Liver (tissue), 9 donors: ENCODE measurements around the gene SPRR2E. TPM values are rescaled to one million over a fixed set of nuclear protein-coding genes. Genes with fewer than 3 reads are reported as not detected.

Experiments used
- DNase-seq: peaks from one replicate; pipeline ENCODE4 v3.0.0-alpha.2; 2017; ENCODE audit warnings: low spot score
- H3K27ac ChIP-seq, 2 donors: one replicate each; pipeline ENCODE4 v1.7.0; 2013; ENCODE audit warnings: inconsistent platforms in 2 of 2, low read length in 2 of 2, control low read depth in 1 of 2, low read depth in 1 of 2, mild to moderate bottlenecking in 1 of 2
- H3K27me3 ChIP-seq, 4 donors: one replicate each; pipeline versions ENCODE4 v1.6.1 to v1.7.0; 2013; ENCODE audit warnings: low read length in 3 of 4, inconsistent platforms in 1 of 4, mild to moderate bottlenecking in 1 of 4, moderate library complexity in 1 of 4; ENCODE audit not compliant: control insufficient read depth in 4 of 4, insufficient read depth in 4 of 4
- H3K36me3 ChIP-seq, 4 donors: one replicate each; pipeline versions ENCODE4 v1.6.1 to v1.7.0; 2013; ENCODE audit warnings: low read length in 3 of 4, mild to moderate bottlenecking in 3 of 4, low read depth in 1 of 4, moderate library complexity in 1 of 4; ENCODE audit not compliant: control insufficient read depth in 4 of 4, insufficient read depth in 3 of 4
- H3K4me1 ChIP-seq, 4 donors: one replicate each; pipeline versions ENCODE4 v1.6.1 to v1.7.0; 2013; ENCODE audit warnings: low read length in 3 of 4, mild to moderate bottlenecking in 3 of 4, moderate library complexity in 1 of 4; ENCODE audit not compliant: control insufficient read depth in 4 of 4, insufficient read depth in 4 of 4
- H3K4me3 ChIP-seq, 3 donors: one replicate each; pipeline versions ENCODE4 v1.6.1 to v1.7.0; 2013; ENCODE audit warnings: low read length in 3 of 3, control low read depth in 1 of 3, low read depth in 1 of 3, mild to moderate bottlenecking in 1 of 3
- H3K9ac ChIP-seq, 2 donors: one replicate each; pipeline ENCODE4 v1.7.0; 2013; ENCODE audit warnings: low read length in 2 of 2, mild to moderate bottlenecking in 2 of 2, moderate library complexity in 2 of 2, control low read depth in 1 of 2, low read depth in 1 of 2
- H3K9me3 ChIP-seq, 4 donors: one replicate each; pipeline versions ENCODE4 v1.6.1 to v1.7.0; 2013; ENCODE audit warnings: low read length in 3 of 4; ENCODE audit not compliant: control insufficient read depth in 4 of 4
- EGR1 ChIP-seq, 2 donors: IDR thresholded peaks; 2 replicates each; pipeline ENCODE4 v1.6.1; 2016 to 2018; ENCODE audit warnings: antibody characterized with exemption in 2 of 2, low read depth in 2 of 2
- FOXA1 ChIP-seq: IDR thresholded peaks from 2 replicates; pipeline ENCODE4 v1.6.1; 2016; ENCODE audit warnings: antibody characterized with exemption
- FOXA2 ChIP-seq: IDR thresholded peaks from 2 replicates; pipeline ENCODE4 v1.6.1; 2016; ENCODE audit warnings: antibody characterized with exemption
- HNF4A ChIP-seq, 2 donors: conservative IDR thresholded peaks; 2 replicates each; pipeline ENCODE4 v1.6.1; 2016; ENCODE audit warnings: antibody characterized with exemption in 2 of 2, mild to moderate bottlenecking in 2 of 2
- HNF4G ChIP-seq: IDR thresholded peaks from 2 replicates; pipeline ENCODE4 v1.6.1; 2016; ENCODE audit warnings: antibody characterized with exemption
- JUND ChIP-seq, 2 donors: IDR thresholded peaks; 2 replicates each; pipeline ENCODE4 v1.6.1; 2016; ENCODE audit warnings: antibody characterized with exemption in 2 of 2
- NR2F2 ChIP-seq: IDR thresholded peaks from 2 replicates; pipeline ENCODE4 v1.6.1; 2016; ENCODE audit warnings: antibody characterized with exemption
- RAD21 ChIP-seq, 2 donors: IDR thresholded peaks; 2 replicates each; pipeline ENCODE4 v1.6.1; 2016; ENCODE audit warnings: antibody characterized with exemption in 2 of 2, mild to moderate bottlenecking in 2 of 2
- RXRA ChIP-seq, 2 donors: IDR thresholded peaks; 2 replicates each; pipeline ENCODE4 v1.6.1; 2017 to 2018; ENCODE audit warnings: antibody characterized with exemption in 2 of 2, mild to moderate bottlenecking in 1 of 2
- SP1 ChIP-seq: IDR thresholded peaks from 2 replicates; pipeline ENCODE4 v1.6.1; 2018; ENCODE audit warnings: antibody characterized with exemption, mild to moderate bottlenecking
- TAF1 ChIP-seq: conservative IDR thresholded peaks from 2 replicates; pipeline ENCODE4 v1.6.1; 2016; ENCODE audit warnings: antibody characterized with exemption, mild to moderate bottlenecking
- YY1 ChIP-seq: IDR thresholded peaks from 2 replicates; pipeline ENCODE4 v1.6.1; 2016; ENCODE audit warnings: antibody characterized with exemption, mild to moderate bottlenecking
- WGBS: extraction: QIAGEN DNeasy Blood & Tissue Kit; methylation state at CpG from one replicate; pipeline ENCODE4 v1.1.7; 2013; 5-methylcytosine and 5-hydroxymethylcytosine counted together
- polyA plus RNA-seq, 2 donors: library from polyadenylated mRNA; stranded (reverse) in 1 of 2; unstranded in 1 of 2; fragments of 200-250 nt in 1 of 2; fragments of >200 nt in 1 of 2; fragmentation: Nextera tagmentation in 1 of 2; extraction: Ambion mirVana in 1 of 2; gene quantifications; one replicate each; pipeline versions ENCODE4 v1.2.1 to v1.2.3, GENCODE V29; 2013 to 2015
- total RNA-seq, 2 donors: library from RNA; depleted of rRNA; stranded (reverse); fragments of >200 nt; gene quantifications; one replicate each; pipeline ENCODE4 v1.2.3, GENCODE V29; 2014
- TF ChIP-seq, protein P1 (sequence below): IDR thresholded peaks from 2 replicates; pipeline ENCODE4 v1.6.1; 2016; ENCODE audit warnings: antibody characterized with exemption
- TF ChIP-seq, protein P2 (sequence below): IDR thresholded peaks from 2 replicates; pipeline ENCODE4 v1.6.1; 2016; ENCODE audit warnings: antibody characterized with exemption
- TF ChIP-seq, protein P3 (sequence below): IDR thresholded peaks from 2 replicates; pipeline ENCODE4 v1.6.1; 2016; ENCODE audit warnings: antibody characterized with exemption, mild to moderate bottlenecking
- TF ChIP-seq, protein P4 (sequence below): IDR thresholded peaks from 2 replicates; pipeline ENCODE4 v1.6.1; 2016; ENCODE audit warnings: antibody characterized with exemption
- TF ChIP-seq, protein P5 (sequence below): fragments of 150-350 bp; IDR thresholded peaks from 2 replicates; pipeline ENCODE4 v1.5.1; 2017; ENCODE audit warnings: improper control_type of control experiment, low read depth, low read length; ENCODE audit not compliant: missing input control
- donor health status: healthy.
- donor health status: healthy.
- donor health status: healthy.
- donor health status: healthy.
- donor health status: healthy.

SPRR2E gene
- total RNA-seq = not detected
- not detected for polyA plus RNA-seq

DNA sequence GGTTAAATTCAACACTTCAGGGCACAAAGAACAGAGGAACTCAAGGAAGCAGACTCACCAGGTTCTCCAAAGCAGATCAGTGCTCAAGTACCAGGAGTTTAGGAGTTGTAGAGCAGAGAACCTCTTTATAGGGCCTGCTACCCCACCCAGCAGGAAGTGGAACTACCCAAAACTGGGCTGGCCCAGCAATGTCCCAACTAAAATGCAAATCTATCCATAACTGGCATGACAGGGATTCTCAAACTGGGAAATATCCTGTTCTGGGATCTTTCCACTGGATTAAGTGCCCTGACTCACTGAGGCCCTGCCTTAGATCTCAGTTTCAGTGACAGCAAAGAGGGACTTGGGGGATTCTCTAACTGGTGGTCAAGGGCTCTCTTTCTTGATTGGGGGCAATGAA is at the start of gene SPRR2E:
TSS of gene SPRR2E (minus strand) at position 101 of the 400 bp plus-strand sequence. CDS start 775 bp downstream, outside the sequence.
- Histone ChIP-seq H3K9me3 (no peaks in the 10 kb centered on the region), H3K36me3 (no peaks in the 10 kb centered on the region), H3K4me1 (no peaks in the 10 kb centered on the region), H3K9ac (no peak within 1 kb of the TSS), H3K27ac (no peak within 1 kb of the TSS), H3K27me3 (no peaks in the 10 kb centered on the region), H3K4me3 (no peak within 1 kb of the TSS)
- no peak for DNase-seq
- no peak for TF ChIP-seq HNF4G
- TF ChIP-seq, protein P1, sequence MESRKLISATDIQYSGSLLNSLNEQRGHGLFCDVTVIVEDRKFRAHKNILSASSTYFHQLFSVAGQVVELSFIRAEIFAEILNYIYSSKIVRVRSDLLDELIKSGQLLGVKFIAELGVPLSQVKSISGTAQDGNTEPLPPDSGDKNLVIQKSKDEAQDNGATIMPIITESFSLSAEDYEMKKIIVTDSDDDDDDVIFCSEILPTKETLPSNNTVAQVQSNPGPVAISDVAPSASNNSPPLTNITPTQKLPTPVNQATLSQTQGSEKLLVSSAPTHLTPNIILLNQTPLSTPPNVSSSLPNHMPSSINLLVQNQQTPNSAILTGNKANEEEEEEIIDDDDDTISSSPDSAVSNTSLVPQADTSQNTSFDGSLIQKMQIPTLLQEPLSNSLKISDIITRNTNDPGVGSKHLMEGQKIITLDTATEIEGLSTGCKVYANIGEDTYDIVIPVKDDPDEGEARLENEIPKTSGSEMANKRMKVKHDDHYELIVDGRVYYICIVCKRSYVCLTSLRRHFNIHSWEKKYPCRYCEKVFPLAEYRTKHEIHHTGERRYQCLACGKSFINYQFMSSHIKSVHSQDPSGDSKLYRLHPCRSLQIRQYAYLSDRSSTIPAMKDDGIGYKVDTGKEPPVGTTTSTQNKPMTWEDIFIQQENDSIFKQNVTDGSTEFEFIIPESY = no peak
- no peak for TF ChIP-seq HNF4A (conservative IDR thresholded peaks at IDR 0.05)
- TF ChIP-seq, protein P2, sequence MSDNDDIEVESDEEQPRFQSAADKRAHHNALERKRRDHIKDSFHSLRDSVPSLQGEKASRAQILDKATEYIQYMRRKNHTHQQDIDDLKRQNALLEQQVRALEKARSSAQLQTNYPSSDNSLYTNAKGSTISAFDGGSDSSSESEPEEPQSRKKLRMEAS = no peak
- no peak for TF ChIP-seq RAD21 (IDR thresholded peaks at IDR 0.05)
- no peak for TF ChIP-seq NR2F2
- TF ChIP-seq, protein P3, sequence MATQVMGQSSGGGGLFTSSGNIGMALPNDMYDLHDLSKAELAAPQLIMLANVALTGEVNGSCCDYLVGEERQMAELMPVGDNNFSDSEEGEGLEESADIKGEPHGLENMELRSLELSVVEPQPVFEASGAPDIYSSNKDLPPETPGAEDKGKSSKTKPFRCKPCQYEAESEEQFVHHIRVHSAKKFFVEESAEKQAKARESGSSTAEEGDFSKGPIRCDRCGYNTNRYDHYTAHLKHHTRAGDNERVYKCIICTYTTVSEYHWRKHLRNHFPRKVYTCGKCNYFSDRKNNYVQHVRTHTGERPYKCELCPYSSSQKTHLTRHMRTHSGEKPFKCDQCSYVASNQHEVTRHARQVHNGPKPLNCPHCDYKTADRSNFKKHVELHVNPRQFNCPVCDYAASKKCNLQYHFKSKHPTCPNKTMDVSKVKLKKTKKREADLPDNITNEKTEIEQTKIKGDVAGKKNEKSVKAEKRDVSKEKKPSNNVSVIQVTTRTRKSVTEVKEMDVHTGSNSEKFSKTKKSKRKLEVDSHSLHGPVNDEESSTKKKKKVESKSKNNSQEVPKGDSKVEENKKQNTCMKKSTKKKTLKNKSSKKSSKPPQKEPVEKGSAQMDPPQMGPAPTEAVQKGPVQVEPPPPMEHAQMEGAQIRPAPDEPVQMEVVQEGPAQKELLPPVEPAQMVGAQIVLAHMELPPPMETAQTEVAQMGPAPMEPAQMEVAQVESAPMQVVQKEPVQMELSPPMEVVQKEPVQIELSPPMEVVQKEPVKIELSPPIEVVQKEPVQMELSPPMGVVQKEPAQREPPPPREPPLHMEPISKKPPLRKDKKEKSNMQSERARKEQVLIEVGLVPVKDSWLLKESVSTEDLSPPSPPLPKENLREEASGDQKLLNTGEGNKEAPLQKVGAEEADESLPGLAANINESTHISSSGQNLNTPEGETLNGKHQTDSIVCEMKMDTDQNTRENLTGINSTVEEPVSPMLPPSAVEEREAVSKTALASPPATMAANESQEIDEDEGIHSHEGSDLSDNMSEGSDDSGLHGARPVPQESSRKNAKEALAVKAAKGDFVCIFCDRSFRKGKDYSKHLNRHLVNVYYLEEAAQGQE = no peak
- TF ChIP-seq FOXA1 = no peak
- TF ChIP-seq EGR1 (IDR thresholded peaks at IDR 0.05; ENCODE audit: low read depth in 2 of 2) = no peak
- TF ChIP-seq, protein P4, sequence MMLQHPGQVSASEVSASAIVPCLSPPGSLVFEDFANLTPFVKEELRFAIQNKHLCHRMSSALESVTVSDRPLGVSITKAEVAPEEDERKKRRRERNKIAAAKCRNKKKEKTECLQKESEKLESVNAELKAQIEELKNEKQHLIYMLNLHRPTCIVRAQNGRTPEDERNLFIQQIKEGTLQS = no peak
- TF ChIP-seq JUND (IDR thresholded peaks at IDR 0.05) = no peak
- TF ChIP-seq, protein P5, sequence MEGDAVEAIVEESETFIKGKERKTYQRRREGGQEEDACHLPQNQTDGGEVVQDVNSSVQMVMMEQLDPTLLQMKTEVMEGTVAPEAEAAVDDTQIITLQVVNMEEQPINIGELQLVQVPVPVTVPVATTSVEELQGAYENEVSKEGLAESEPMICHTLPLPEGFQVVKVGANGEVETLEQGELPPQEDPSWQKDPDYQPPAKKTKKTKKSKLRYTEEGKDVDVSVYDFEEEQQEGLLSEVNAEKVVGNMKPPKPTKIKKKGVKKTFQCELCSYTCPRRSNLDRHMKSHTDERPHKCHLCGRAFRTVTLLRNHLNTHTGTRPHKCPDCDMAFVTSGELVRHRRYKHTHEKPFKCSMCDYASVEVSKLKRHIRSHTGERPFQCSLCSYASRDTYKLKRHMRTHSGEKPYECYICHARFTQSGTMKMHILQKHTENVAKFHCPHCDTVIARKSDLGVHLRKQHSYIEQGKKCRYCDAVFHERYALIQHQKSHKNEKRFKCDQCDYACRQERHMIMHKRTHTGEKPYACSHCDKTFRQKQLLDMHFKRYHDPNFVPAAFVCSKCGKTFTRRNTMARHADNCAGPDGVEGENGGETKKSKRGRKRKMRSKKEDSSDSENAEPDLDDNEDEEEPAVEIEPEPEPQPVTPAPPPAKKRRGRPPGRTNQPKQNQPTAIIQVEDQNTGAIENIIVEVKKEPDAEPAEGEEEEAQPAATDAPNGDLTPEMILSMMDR = no peak

DNA sequence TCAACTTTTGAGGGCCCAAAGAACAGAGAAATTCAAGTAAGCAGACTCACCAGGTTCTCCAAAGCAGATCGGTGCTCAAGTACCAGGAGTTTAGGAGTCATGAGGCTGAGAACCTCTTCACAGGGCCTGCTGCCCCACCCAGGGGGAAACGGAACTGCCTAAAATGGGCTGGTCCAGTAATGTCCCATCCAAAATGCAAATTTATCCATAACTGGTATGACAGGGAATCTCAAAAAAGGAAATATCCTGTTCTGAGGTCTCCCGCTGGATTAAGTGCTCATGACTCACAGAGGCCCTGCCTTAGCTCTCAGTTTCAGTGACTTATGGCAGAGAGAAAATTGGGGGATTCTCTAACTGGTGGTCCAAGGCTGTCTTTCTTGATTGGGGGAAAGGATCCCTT is 47.1 kb upstream of the SPRR2E start:
- WGBS = 83% methylated on average over 3 of the region's 3 CpGs
- H3K4me1 ChIP-seq = no peaks in the 10 kb centered on the region
- H3K36me3 ChIP-seq = no peaks in the 10 kb centered on the region
- peaks cover 0 to 6% (median 0%) of the 10 kb centered on the region in 4 donors for H3K27me3 ChIP-seq
- H3K27ac ChIP-seq = no peak overlapping the region
- no peaks in the 10 kb centered on the region for H3K9me3 ChIP-seq
- H3K9ac ChIP-seq = no peak overlapping the region
- DNase-seq = no peak
- H3K4me3 ChIP-seq = no peak overlapping the region
- TF ChIP-seq HNF4A (conservative IDR thresholded peaks at IDR 0.05) = no peak
- no peak for TF ChIP-seq RXRA (IDR thresholded peaks at IDR 0.05)
- TF ChIP-seq EGR1 (IDR thresholded peaks at IDR 0.05; ENCODE audit: low read depth in 2 of 2) = no peak
- TF ChIP-seq, protein P5 = no peak
- TF ChIP-seq SP1 = no peak
- TF ChIP-seq, protein P2 = no peak
- no peak for TF ChIP-seq RAD21 (IDR thresholded peaks at IDR 0.05)
- no peak for TF ChIP-seq TAF1
- no peak for TF ChIP-seq FOXA2
- TF ChIP-seq YY1 = no peak
- TF ChIP-seq, protein P3 = no peak
- TF ChIP-seq, protein P4 = no peak
- TF ChIP-seq FOXA1 = no peak
- TF ChIP-seq JUND (IDR thresholded peaks at IDR 0.05) = no peak
